Upper lobe of right lung (tissue), 1 donor: ENCODE measurements around the gene ASCC1. TPM values are rescaled to one million over a fixed set of nuclear protein-coding genes. Genes with fewer than 3 reads are reported as not detected.

Experiments
- ATAC-seq: fragments of 200-7000 bp; cut with Tn5 transposase; one replicate; pipeline ENCODE4 v1.9.1; 2020; ENCODE audit warnings: mild to moderate bottlenecking, moderate library complexity
- DNase-seq: peaks from one replicate; pipeline ENCODE4 v3.0.0-alpha.2; 2020
- H3K27ac ChIP-seq: fragments of 200-600 bp; one replicate; pipeline ENCODE4 v1.8.0; 2022
- H3K27me3 ChIP-seq: fragments of 200-600 bp; one replicate; pipeline ENCODE4 v1.8.0; 2022; ENCODE audit warnings: mild to moderate bottlenecking
- H3K36me3 ChIP-seq: fragments of 200-600 bp; one replicate; pipeline ENCODE4 v1.8.0; 2022
- H3K4me1 ChIP-seq: fragments of 200-600 bp; one replicate; pipeline ENCODE4 v1.8.0; 2022
- H3K4me3 ChIP-seq: fragments of 200-600 bp; one replicate; pipeline ENCODE4 v1.8.0; 2022; ENCODE audit warnings: mild to moderate bottlenecking
- H3K9me3 ChIP-seq: fragments of 200-600 bp; one replicate; pipeline ENCODE4 v1.8.0; 2022
- intact Hi-C: fragments of 100-400 bp; cut with DNase I; formaldehyde crosslinking; loops from one replicate; pipeline ENCODE4 v1.11.0; 2022
- total RNA-seq: library from RNA; stranded (reverse); fragmentation: NEBNext Ultra II Directional; extraction: Animal tissue kit (Norgen Biotek cat#: 25700); gene quantifications from one replicate; pipeline ENCODE4 v1.2.1, GENCODE V29; 2021
- TF ChIP-seq, protein P1 (sequence below): fragments of 200-600 bp; IDR thresholded peaks from one replicate; pipeline ENCODE4 v1.8.0; 2022; ENCODE audit warnings: antibody characterized with exemption
- donor health status: DM: no; HTN: yes; CAD: no; lungs with severe emphysema.

ASCC1 gene
- total RNA-seq, 1 donor from 2014 or later = 27.4 TPM

DNA sequence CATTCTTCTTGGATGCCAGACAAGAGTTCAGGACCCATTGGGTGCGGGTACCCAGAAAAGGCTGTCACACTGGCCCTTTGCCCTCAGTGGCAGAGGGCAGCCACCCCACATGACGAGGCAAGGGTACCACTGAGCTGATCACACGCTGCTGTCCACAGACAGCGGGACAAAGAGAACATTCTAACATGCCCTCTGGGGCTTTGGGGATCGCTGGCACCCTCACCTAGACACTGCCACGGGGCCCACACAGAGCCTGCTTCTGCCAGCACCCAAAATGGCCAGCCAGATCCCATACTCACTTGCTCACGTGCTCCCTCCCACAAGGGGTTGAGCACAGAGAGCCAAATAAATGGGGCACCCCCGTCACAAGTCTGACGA lies 111.0 kb downstream of the ASCC1 start:
- H3K36me3 ChIP-seq = peaks cover 15% of the 10 kb centered on the region
- TF ChIP-seq, protein P1, sequence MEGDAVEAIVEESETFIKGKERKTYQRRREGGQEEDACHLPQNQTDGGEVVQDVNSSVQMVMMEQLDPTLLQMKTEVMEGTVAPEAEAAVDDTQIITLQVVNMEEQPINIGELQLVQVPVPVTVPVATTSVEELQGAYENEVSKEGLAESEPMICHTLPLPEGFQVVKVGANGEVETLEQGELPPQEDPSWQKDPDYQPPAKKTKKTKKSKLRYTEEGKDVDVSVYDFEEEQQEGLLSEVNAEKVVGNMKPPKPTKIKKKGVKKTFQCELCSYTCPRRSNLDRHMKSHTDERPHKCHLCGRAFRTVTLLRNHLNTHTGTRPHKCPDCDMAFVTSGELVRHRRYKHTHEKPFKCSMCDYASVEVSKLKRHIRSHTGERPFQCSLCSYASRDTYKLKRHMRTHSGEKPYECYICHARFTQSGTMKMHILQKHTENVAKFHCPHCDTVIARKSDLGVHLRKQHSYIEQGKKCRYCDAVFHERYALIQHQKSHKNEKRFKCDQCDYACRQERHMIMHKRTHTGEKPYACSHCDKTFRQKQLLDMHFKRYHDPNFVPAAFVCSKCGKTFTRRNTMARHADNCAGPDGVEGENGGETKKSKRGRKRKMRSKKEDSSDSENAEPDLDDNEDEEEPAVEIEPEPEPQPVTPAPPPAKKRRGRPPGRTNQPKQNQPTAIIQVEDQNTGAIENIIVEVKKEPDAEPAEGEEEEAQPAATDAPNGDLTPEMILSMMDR = no peak
- DNase-seq (no peak), ATAC-seq (no peak)
- peaks cover 8% of the 10 kb centered on the region for H3K4me1 ChIP-seq
- H3K27me3 ChIP-seq = no peaks in the 10 kb centered on the region
- no peak overlapping the region for H3K4me3 ChIP-seq
- H3K27ac ChIP-seq = no peak overlapping the region
- H3K9me3 ChIP-seq = no peaks in the 10 kb centered on the region
- intact Hi-C loops = no loop called here

GRCh38 chr10:72104472-72105097 lies 111.5 kb downstream of the ASCC1 start:
- TF ChIP-seq, protein P1 = no peak
- Histone ChIP-seq H3K4me3 (no peak overlapping the region), H3K27me3 (no peaks in the 10 kb centered on the region), H3K27ac (no peak overlapping the region), H3K9me3 (no peaks in the 10 kb centered on the region), H3K4me1 (peaks cover 7% of the 10 kb centered on the region), H3K36me3 (peaks cover 15% of the 10 kb centered on the region)
- DNase-seq (no peak), ATAC-seq (no peak)
- intact Hi-C loops = no loop called here

- no peak for ATAC-seq
These were observed 116.5 kb downstream of the ASCC1 start for GRCh38 chr10:72099600-72099921.

DNA sequence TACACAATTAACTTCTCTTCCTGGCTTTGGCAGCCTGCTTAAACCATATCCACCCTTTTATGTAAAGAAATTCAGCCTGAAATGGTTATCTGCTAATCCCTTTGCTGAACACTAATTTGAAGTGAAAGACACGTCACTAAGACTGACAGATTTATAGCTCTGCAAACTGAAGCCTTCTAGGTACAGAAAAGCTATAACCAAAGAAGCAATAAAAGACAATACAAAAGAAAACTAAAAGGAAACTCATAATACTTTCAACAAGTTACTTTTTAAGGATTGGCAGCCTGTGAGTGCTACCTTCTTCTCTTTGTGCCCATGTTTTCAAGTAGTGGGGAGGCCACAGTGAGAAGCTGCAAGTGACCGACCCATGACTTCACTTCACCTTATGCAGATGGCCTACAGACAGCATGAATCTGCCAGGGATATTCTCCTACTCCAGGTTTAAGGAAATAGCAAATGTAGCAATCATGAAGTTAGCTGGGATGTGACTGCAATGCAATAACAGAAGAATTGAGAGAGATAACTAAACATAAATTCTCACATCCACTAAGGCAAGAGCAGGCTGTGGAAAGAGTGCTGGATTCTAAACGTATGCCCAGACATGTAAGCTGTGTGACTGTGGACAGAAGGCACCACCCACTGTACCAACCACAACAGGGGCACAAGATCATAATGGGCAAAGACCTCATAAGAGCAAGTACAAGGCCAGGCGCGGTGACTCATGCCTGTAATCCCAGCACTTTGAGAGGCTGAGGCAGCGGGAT lies 117.1 kb downstream of the ASCC1 start:
- ATAC-seq (no peak), DNase-seq (no peak)
- peaks cover 29% of the 10 kb centered on the region for H3K36me3 ChIP-seq
- intact Hi-C loops = no loop called here
- no peaks in the 10 kb centered on the region for H3K9me3 ChIP-seq
- no peaks in the 10 kb centered on the region for H3K27me3 ChIP-seq
- no peak overlapping the region for H3K4me3 ChIP-seq
- TF ChIP-seq, protein P1 = no peak
- H3K4me1 ChIP-seq = no peaks in the 10 kb centered on the region
- no peak overlapping the region for H3K27ac ChIP-seq

More at GRCh38 chr10:72099600-72099921, 116.5 kb downstream of the ASCC1 start:
- intact Hi-C loops = no loop called here
- no peaks in the 10 kb centered on the region for H3K4me1 ChIP-seq
- no peak overlapping the region for H3K27ac ChIP-seq
- DNase-seq = no peak
- H3K36me3 ChIP-seq = peaks cover 29% of the 10 kb centered on the region
- H3K9me3 ChIP-seq = no peaks in the 10 kb centered on the region
- TF ChIP-seq, protein P1 = no peak
- no peaks in the 10 kb centered on the region for H3K27me3 ChIP-seq
- no peak overlapping the region for H3K4me3 ChIP-seq

- Histone ChIP-seq H3K9me3 (no peaks in the 10 kb centered on the region), H3K4me3 (no peak overlapping the region), H3K36me3 (peaks cover 29% of the 10 kb centered on the region), H3K4me1 (no peaks in the 10 kb centered on the region), H3K27me3 (no peaks in the 10 kb centered on the region), H3K27ac (no peak overlapping the region)
- TF ChIP-seq, protein P1 = no peak
- intact Hi-C loops = no loop called here
- no peak for DNase-seq
- no peak for ATAC-seq
These were observed 117.7 kb downstream of the ASCC1 start for GRCh38 chr10:72098301-72098835.
